Mucosa of rectum (tissue), 2 donors: ENCODE data around the gene FBXO3.

ENCODE experiments used
- H3K27ac ChIP-seq, 2 donors: one replicate each; pipeline ENCODE4 v1.7.0; 2013; ENCODE audit warnings: inconsistent platforms in 2 of 2, low read depth in 2 of 2, low read length in 2 of 2
- H3K27me3 ChIP-seq, 2 donors: one replicate each; pipeline ENCODE4 v1.7.0; 2013; ENCODE audit warnings: low read length in 2 of 2; ENCODE audit not compliant: control insufficient read depth in 2 of 2, insufficient read depth in 2 of 2
- H3K36me3 ChIP-seq, 2 donors: one replicate each; pipeline ENCODE4 v1.7.0; 2013; ENCODE audit warnings: low read length in 2 of 2; ENCODE audit not compliant: control insufficient read depth in 2 of 2, insufficient read depth in 2 of 2
- H3K4me1 ChIP-seq, 2 donors: one replicate each; pipeline ENCODE4 v1.7.0; 2013; ENCODE audit warnings: low read length in 2 of 2, mild to moderate bottlenecking in 1 of 2; ENCODE audit not compliant: control insufficient read depth in 2 of 2, insufficient read depth in 2 of 2
- H3K4me3 ChIP-seq, 2 donors: one replicate each; pipeline ENCODE4 v1.7.0; 2013; ENCODE audit warnings: low read length in 2 of 2
- H3K9ac ChIP-seq, 2 donors: one replicate each; pipeline ENCODE4 v1.7.0; 2013; ENCODE audit warnings: low read length in 2 of 2, low read depth in 1 of 2, mild to moderate bottlenecking in 1 of 2
- H3K9me3 ChIP-seq, 2 donors: one replicate each; pipeline ENCODE4 v1.7.0; 2013; ENCODE audit warnings: low read length in 2 of 2; ENCODE audit not compliant: control insufficient read depth in 2 of 2
- donor health status: healthy.
- donor health status: Normal muscosa, but diverticular disease.

The FBXO3 gene

GRCh38 chr11:33704240-33705002 lies 69.9 kb downstream of the FBXO3 start:
- H3K4me3 ChIP-seq: no peak overlapping the region
- peak overlapping the region; percentile 84 to 90 for H3K27ac ChIP-seq
- H3K9me3 ChIP-seq: no peaks in the 10 kb centered on the region
- no peak overlapping the region for H3K9ac ChIP-seq
- peaks cover 14% of the 10 kb centered on the region in 2 donors for H3K36me3 ChIP-seq
- no peaks in the 10 kb centered on the region for H3K27me3 ChIP-seq
- peaks cover 30 to 42% of the 10 kb centered on the region in 2 donors for H3K4me1 ChIP-seq

- peaks cover 32 to 45% of the 10 kb centered on the region in 2 donors for H3K4me1 ChIP-seq
- no peak overlapping the region for H3K4me3 ChIP-seq
- no peaks in the 10 kb centered on the region for H3K9me3 ChIP-seq
- H3K9ac ChIP-seq: peak overlapping the region in 1 of 2 donors; percentile 49
- H3K36me3 ChIP-seq: peaks cover 7 to 8% of the 10 kb centered on the region in 2 donors
- H3K27me3 ChIP-seq: no peaks in the 10 kb centered on the region
- peak overlapping the region; percentile 84 to 90 for H3K27ac ChIP-seq
Measured at GRCh38 chr11:33703788-33704187, 70.5 kb downstream of the FBXO3 start.

GRCh38 chr11:33703234-33703633 lies 71.1 kb downstream of the FBXO3 start:
- peaks cover 3 to 4% of the 10 kb centered on the region in 2 donors for H3K36me3 ChIP-seq
- no peaks in the 10 kb centered on the region for H3K27me3 ChIP-seq
- H3K4me3 ChIP-seq: peak overlapping the region in 1 of 2 donors; percentile 40
- peak overlapping the region; percentile 1 to 66 for H3K9ac ChIP-seq
- peaks cover 32 to 45% of the 10 kb centered on the region in 2 donors for H3K4me1 ChIP-seq
- H3K27ac ChIP-seq: peak overlapping the region; percentile 84 to 90
- H3K9me3 ChIP-seq: no peaks in the 10 kb centered on the region

- Histone ChIP-seq H3K27ac (peak overlapping the region; percentile 76 to 90), H3K27me3 (no peaks in the 10 kb centered on the region), H3K4me3 (peak overlapping the region; percentile 73 to 74), H3K9ac (peak overlapping the region; percentile 76 to 78), H3K36me3 (peaks cover 0 to 2% of the 10 kb centered on the region in 2 donors), H3K9me3 (no peaks in the 10 kb centered on the region), H3K4me1 (peaks cover 32 to 45% of the 10 kb centered on the region in 2 donors)
Measured at GRCh38 chr11:33701302-33702230, 72.8 kb downstream of the FBXO3 start.

GRCh38 chr11:33700502-33701271 lies 73.6 kb downstream of the FBXO3 start, which contains the start of gene C11orf91:
TSS of gene C11orf91 (minus strand) at chr11:33700826. CDS start at chr11:33700740, 86 bp downstream.
- Histone ChIP-seq H3K9ac (peak within 1 kb of the TSS; percentile 76 to 78), H3K9me3 (no peaks in the 10 kb centered on the region), H3K27ac (peak within 1 kb of the TSS; percentile 76 to 90), H3K36me3 (no peaks in the 10 kb centered on the region), H3K4me1 (peaks cover 32 to 45% of the 10 kb centered on the region in 2 donors), H3K27me3 (no peaks in the 10 kb centered on the region), H3K4me3 (peak within 1 kb of the TSS; percentile 73 to 74)

GRCh38 chr11:33700063-33700501 lies 74.2 kb downstream of the FBXO3 start:
- no peaks in the 10 kb centered on the region for H3K36me3 ChIP-seq
- peak overlapping the region; percentile 18 to 36 for H3K9ac ChIP-seq
- peak overlapping the region; percentile 76 to 77 for H3K27ac ChIP-seq
- H3K4me1 ChIP-seq: peaks cover 32 to 45% of the 10 kb centered on the region in 2 donors
- H3K4me3 ChIP-seq: peak overlapping the region; percentile 32 to 48
- H3K27me3 ChIP-seq: no peaks in the 10 kb centered on the region
- H3K9me3 ChIP-seq: no peaks in the 10 kb centered on the region

GRCh38 chr11:33699515-33700062 lies 74.7 kb downstream of the FBXO3 start:
- no peaks in the 10 kb centered on the region for H3K27me3 ChIP-seq
- H3K4me1 ChIP-seq: peaks cover 32 to 45% of the 10 kb centered on the region in 2 donors
- H3K27ac ChIP-seq: peak overlapping the region; percentile 76 to 77
- no peaks in the 10 kb centered on the region for H3K9me3 ChIP-seq
- H3K4me3 ChIP-seq: peak overlapping the region in 1 of 2 donors; percentile 48
- peak overlapping the region in 1 of 2 donors; percentile 36 for H3K9ac ChIP-seq
- H3K36me3 ChIP-seq: no peaks in the 10 kb centered on the region

GRCh38 chr11:33698921-33699320 lies 75.4 kb downstream of the FBXO3 start:
- Histone ChIP-seq H3K9ac (no peak overlapping the region), H3K36me3 (no peaks in the 10 kb centered on the region), H3K27ac (peak overlapping the region in 1 of 2 donors; percentile 19), H3K4me3 (no peak overlapping the region), H3K27me3 (no peaks in the 10 kb centered on the region), H3K9me3 (no peaks in the 10 kb centered on the region), H3K4me1 (peaks cover 28 to 41% of the 10 kb centered on the region in 2 donors)

GRCh38 chr11:33697997-33698396 lies 76.3 kb downstream of the FBXO3 start:
- Histone ChIP-seq H3K27ac (no peak overlapping the region), H3K36me3 (no peaks in the 10 kb centered on the region), H3K4me1 (peaks cover 24 to 34% of the 10 kb centered on the region in 2 donors), H3K27me3 (no peaks in the 10 kb centered on the region), H3K4me3 (no peak overlapping the region), H3K9ac (no peak overlapping the region), H3K9me3 (no peaks in the 10 kb centered on the region)
